Esophagus (tissue), 2 donors: ENCODE data around the gene DSPP. TPM values are rescaled to one million over a fixed set of nuclear protein-coding genes. Genes with fewer than 3 reads are reported as not detected.

Source experiments
- H3K27ac ChIP-seq, 2 donors: one replicate each; pipeline ENCODE4 v1.5.1; 2013; ENCODE audit warnings: low read depth in 2 of 2, mild to moderate bottlenecking in 2 of 2, inconsistent platforms in 1 of 2, low read length in 1 of 2, moderate library complexity in 1 of 2
- H3K27me3 ChIP-seq, 2 donors: one replicate each; pipeline ENCODE4 v1.6.1; 2013; ENCODE audit warnings: low read length in 2 of 2, control low read depth in 1 of 2, mild to moderate bottlenecking in 1 of 2; ENCODE audit not compliant: insufficient read depth in 2 of 2, control insufficient read depth in 1 of 2
- H3K36me3 ChIP-seq, 2 donors: one replicate each; pipeline ENCODE4 v1.6.1; 2013; ENCODE audit warnings: low read length in 1 of 2; ENCODE audit not compliant: control insufficient read depth in 2 of 2, insufficient read depth in 2 of 2
- H3K4me1 ChIP-seq, 2 donors: one replicate each; pipeline ENCODE4 v1.6.1; 2013; ENCODE audit warnings: low read length in 1 of 2; ENCODE audit not compliant: control insufficient read depth in 2 of 2, insufficient read depth in 2 of 2
- H3K4me3 ChIP-seq, 2 donors: one replicate each; pipeline ENCODE4 v1.5.1; 2013; ENCODE audit warnings: low read length in 2 of 2, mild to moderate bottlenecking in 2 of 2, low read depth in 1 of 2, moderate library complexity in 1 of 2
- H3K9me3 ChIP-seq, 2 donors: one replicate each; pipeline ENCODE4 v1.6.1; 2013; ENCODE audit warnings: mild to moderate bottlenecking in 2 of 2, low read depth in 1 of 2, low read length in 1 of 2, moderate library complexity in 1 of 2; ENCODE audit not compliant: control insufficient read depth in 2 of 2, insufficient read depth in 1 of 2
- whole genome bisulfite sequencing, 2 donors: extraction: QIAGEN DNeasy Blood & Tissue Kit; methylation state at CpG; one replicate each; pipeline ENCODE4 v1.1.7; 2013; 5-methylcytosine and 5-hydroxymethylcytosine counted together
- polyA plus RNA-seq, 2 donors: library from polyadenylated mRNA; stranded (reverse); fragments of 200-250 nt; gene quantifications; one replicate each; pipeline ENCODE4 v1.2.3, GENCODE V29; 2013
- donor health status: healthy with polysubstance abuse.
- donor health status: Bipolar disorder and iron deficiency.

DSPP gene
- polyA plus RNA-seq, 2 donors: not detected

DNA sequence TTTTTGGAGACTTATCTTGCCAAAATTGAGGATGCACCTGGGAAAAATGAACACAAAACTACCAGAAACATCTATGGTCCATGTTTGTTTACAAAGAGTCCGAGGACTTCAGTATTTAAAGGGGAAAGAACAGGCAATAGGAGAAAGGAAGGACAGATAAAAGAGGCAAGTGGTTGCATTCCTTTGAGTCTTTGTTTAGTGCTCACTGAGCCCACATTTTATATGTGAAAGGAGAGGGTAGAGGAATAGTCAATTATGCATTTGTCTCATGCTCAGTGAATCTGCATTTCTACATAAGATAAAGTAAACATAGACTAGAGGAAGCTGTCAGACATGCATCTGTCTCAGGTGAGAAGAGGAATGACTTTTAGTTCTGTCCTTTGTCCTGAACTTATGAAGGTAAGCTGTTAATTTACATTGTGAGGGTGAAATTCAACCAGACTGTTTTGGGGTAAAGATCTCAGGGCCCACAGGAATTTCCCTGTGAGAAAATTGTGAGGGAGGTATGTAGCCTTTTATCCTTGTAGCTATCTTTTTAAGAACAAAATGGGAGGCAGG lies 46.2 kb downstream of the DSPP start:
- Histone ChIP-seq H3K27me3 (no peaks in the 10 kb centered on the region), H3K27ac (no peak overlapping the region), H3K4me1 (no peaks in the 10 kb centered on the region), H3K36me3 (no peaks in the 10 kb centered on the region), H3K9me3 (no peaks in the 10 kb centered on the region), H3K4me3 (no peak overlapping the region)
- WGBS, 2 donors: 54 to 79% methylated on average over 1 of the region's 1 CpG

DNA sequence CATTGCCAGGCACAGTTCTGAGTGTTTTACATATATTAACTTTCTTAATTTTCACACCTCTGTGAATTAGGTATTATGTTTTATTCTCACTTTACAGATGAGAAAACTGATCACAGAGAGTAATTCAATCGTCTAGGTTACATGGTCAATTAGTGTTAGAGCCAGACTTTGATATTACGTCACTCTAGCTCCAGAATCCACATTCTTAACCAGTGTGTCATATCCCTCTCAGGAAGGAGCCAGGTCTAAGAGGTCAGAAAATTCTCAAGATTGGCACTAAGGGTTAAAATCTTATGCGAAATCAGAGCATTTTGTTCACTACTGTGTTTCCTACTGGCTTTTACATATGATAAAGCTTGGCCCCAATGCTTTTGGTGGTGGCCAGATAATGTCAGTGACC lies 49.2 kb downstream of the DSPP start:
- Histone ChIP-seq H3K4me3 (no peak overlapping the region), H3K4me1 (no peaks in the 10 kb centered on the region), H3K27ac (no peak overlapping the region), H3K9me3 (no peaks in the 10 kb centered on the region), H3K36me3 (no peaks in the 10 kb centered on the region), H3K27me3 (no peaks in the 10 kb centered on the region)
- WGBS, 2 donors: 66 to 72% methylated on average over 3 of the region's 3 CpGs

- 48 to 51% methylated on average over 3 of the region's 3 CpGs for WGBS, 2 donors
- Histone ChIP-seq H3K9me3 (no peaks in the 10 kb centered on the region), H3K36me3 (no peaks in the 10 kb centered on the region), H3K4me1 (no peaks in the 10 kb centered on the region), H3K27me3 (no peaks in the 10 kb centered on the region), H3K27ac (no peak overlapping the region), H3K4me3 (no peak overlapping the region)
Measured at GRCh38 chr4:87659247-87659931, 51.1 kb downstream of the DSPP start.

DNA sequence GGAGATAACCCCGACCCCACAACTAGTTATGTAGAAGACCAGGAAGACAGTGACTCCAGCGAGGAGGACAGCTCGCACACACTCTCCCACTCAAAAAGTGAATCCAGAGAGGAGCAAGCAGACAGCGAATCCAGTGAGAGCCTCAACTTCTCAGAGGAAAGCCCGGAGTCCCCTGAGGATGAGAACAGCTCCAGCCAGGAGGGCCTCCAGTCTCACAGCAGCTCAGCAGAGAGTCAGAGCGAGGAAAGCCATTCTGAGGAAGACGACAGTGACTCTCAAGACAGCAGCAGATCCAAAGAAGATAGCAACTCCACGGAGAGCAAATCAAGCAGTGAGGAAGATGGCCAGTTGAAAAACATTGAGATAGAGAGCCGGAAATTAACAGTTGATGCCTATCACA lies 54.5 kb downstream of the DSPP start:
- Histone ChIP-seq H3K27ac (no peak overlapping the region), H3K4me1 (no peaks in the 10 kb centered on the region), H3K36me3 (no peaks in the 10 kb centered on the region), H3K9me3 (no peaks in the 10 kb centered on the region), H3K27me3 (no peaks in the 10 kb centered on the region), H3K4me3 (no peak overlapping the region)
- WGBS, 2 donors: 87 to 88% methylated on average over 9 of the region's 9 CpGs

Other genes starting within 250 kb of the DSPP start
- gene HSD17B11, start 217.3 kb upstream of the DSPP start, polyA plus RNA-seq: 1 to 10 TPM; 6.6 to 9.9 TPM
- 10 to 100 TPM; 25.7 to 39.8 TPM for gene NUDT9, start 186.0 kb upstream of the DSPP start, polyA plus RNA-seq
- 100 to 1,000 TPM in 1 of 2 donors, 10 to 100 TPM in 1; 21.5 to 113 TPM for gene SPARCL1, start 79.2 kb upstream of the DSPP start, polyA plus RNA-seq
- not detected for gene DMP1, start 41.8 kb downstream of the DSPP start, polyA plus RNA-seq
- gene IBSP, start 191.0 kb downstream of the DSPP start, polyA plus RNA-seq: not detected
- gene MEPE, start 224.4 kb downstream of the DSPP start, polyA plus RNA-seq: not detected